GM19468 (cell line): ENCODE data around the gene CELA1.

Experiments used
- ATAC-seq: cut with Tn5 transposase; IDR thresholded peaks from one replicate; pipeline ENCODE4 v1.9.1; 2021; ENCODE audit warnings: mild to moderate bottlenecking, moderate library complexity, moderate number of reproducible peaks; ENCODE audit not compliant: unreplicated experiment; ENCODE audit errors: extremely low read depth

Gene CELA1

GRCh38 chr12:51377099-51377984 is 30.9 kb upstream of the CELA1 start:
- ATAC-seq, result no peak

GRCh38 chr12:51374856-51375255 is 28.4 kb upstream of the CELA1 start:
- no peak for ATAC-seq

GRCh38 chr12:51374361-51374760 is 27.9 kb upstream of the CELA1 start:
- no peak for ATAC-seq

- no peak for ATAC-seq
Measured at GRCh38 chr12:51373187-51373586, 26.7 kb upstream of the CELA1 start.

GRCh38 chr12:51372021-51372420 is 25.5 kb upstream of the CELA1 start:
- no peak for ATAC-seq

- ATAC-seq, result no peak
Measured at GRCh38 chr12:51371295-51371953, 24.9 kb upstream of the CELA1 start.

- no peak for ATAC-seq
Measured at GRCh38 chr12:51370667-51371066, 24.2 kb upstream of the CELA1 start.

- ATAC-seq, result no peak
Measured at GRCh38 chr12:51369581-51369980, 23.1 kb upstream of the CELA1 start.

- ATAC-seq, result peak; percentile 96
Measured at GRCh38 chr12:51368640-51369517, 22.4 kb upstream of the CELA1 start.

- ATAC-seq, result no peak
Measured at GRCh38 chr12:51365276-51365675, 18.8 kb upstream of the CELA1 start.

GRCh38 chr12:51364001-51364400 is 17.5 kb upstream of the CELA1 start:
- ATAC-seq, result no peak

GRCh38 chr12:51362747-51363342 is 16.4 kb upstream of the CELA1 start:
- no peak for ATAC-seq

- no peak for ATAC-seq
Measured at GRCh38 chr12:51362307-51362706, 15.8 kb upstream of the CELA1 start.

GRCh38 chr12:51361161-51362016 is 14.9 kb upstream of the CELA1 start:
- no peak for ATAC-seq

GRCh38 chr12:51360315-51360714 is 13.8 kb upstream of the CELA1 start:
- no peak for ATAC-seq

- no peak for ATAC-seq
Measured at GRCh38 chr12:51359851-51360250, 13.4 kb upstream of the CELA1 start.

GRCh38 chr12:51358496-51358895 is 12.0 kb upstream of the CELA1 start:
- ATAC-seq, result no peak

GRCh38 chr12:51357374-51358047 is 11.0 kb upstream of the CELA1 start:
- ATAC-seq, result no peak
